LNCAP (cell line): ENCODE results near the gene BSND.

Experiments
- CTCF ChIP-seq: fragments of 450-650 bp; IDR thresholded peaks from 2 replicates; pipeline ENCODE4 v1.5.1; 2017; ENCODE audit warnings: mild to moderate bottlenecking

Gene BSND

GRCh38 chr1:54955359-54955758 lies 43.4 kb upstream of the BSND start:
- TF ChIP-seq CTCF = no peak

- TF ChIP-seq CTCF = no peak
These were observed 42.0 kb upstream of the BSND start for GRCh38 chr1:54956726-54957125.

- TF ChIP-seq CTCF = no peak
These were observed 39.5 kb upstream of the BSND start for GRCh38 chr1:54959241-54959640.

GRCh38 chr1:54962612-54963395 lies 35.9 kb upstream of the BSND start:
- TF ChIP-seq CTCF = no peak

GRCh38 chr1:54965624-54966340 lies 33.0 kb upstream of the BSND start:
- TF ChIP-seq CTCF = no peak

GRCh38 chr1:54967372-54967771 lies 31.4 kb upstream of the BSND start:
- TF ChIP-seq CTCF = no peak

GRCh38 chr1:54968551-54968950 lies 30.2 kb upstream of the BSND start:
- TF ChIP-seq CTCF = no peak
